SU-DHL-6 (cell line): ENCODE data around the gene TUNAR.

Experiments used
- CTCF ChIP-seq: fragments of 200-600 bp; sonication (generic); IDR thresholded peaks from one replicate; pipeline ENCODE4 v1.5.1; 2017; ENCODE audit warnings: antibody characterized with exemption, mild to moderate bottlenecking, low read length, moderate library complexity; ENCODE audit not compliant: insufficient read depth, poor library complexity, severe bottlenecking
- EZH2phosphoT487 ChIP-seq: fragments of 200-600 bp; sonication (generic), shearing (Covaris generic); conservative IDR thresholded peaks from 2 replicates; pipeline ENCODE4 v1.6.1; 2018; ENCODE audit warnings: mild to moderate bottlenecking, antibody characterized with exemption, low read length, moderate library complexity, mixed read lengths

- no peak for TF ChIP-seq CTCF
- no peak for TF ChIP-seq EZH2phosphoT487
These were observed 67.8 kb downstream of the TUNAR start for GRCh38 chr14:95944462-95944861.
